Esophagus squamous epithelium (tissue), 5 donors: ENCODE results near the gene TMCO4. TPM values are rescaled to one million over a fixed set of nuclear protein-coding genes. Genes with fewer than 3 reads are reported as not detected.

Experiments used
- DNase-seq: peaks from one replicate; lab custom pipeline; 2025; lab: John Stamatoyannopoulos, UW
- H3K27ac ChIP-seq, 4 donors: fragments of 200-600 bp; sonication (generic); one replicate each; pipeline ENCODE4 v1.5.1; 2016 to 2019; ENCODE audit warnings: mild to moderate bottlenecking in 1 of 4
- H3K27me3 ChIP-seq, 4 donors: fragments of 200-600 bp; sonication (generic); 1 replicate in 3 of 4; 2 replicates in 1 of 4; pipeline versions ENCODE4 v1.5.1 to v1.6.0; 2017 to 2021; ENCODE audit warnings: antibody characterized with exemption in 1 of 4
- H3K36me3 ChIP-seq, 3 donors: fragments of 200-600 bp; sonication (generic); one replicate each; pipeline ENCODE4 v1.5.1; 2016 to 2019
- H3K4me1 ChIP-seq, 3 donors: fragments of 200-600 bp; sonication (generic); one replicate each; pipeline ENCODE4 v1.5.1; 2017 to 2019
- H3K4me3 ChIP-seq, 4 donors: fragments of 200-600 bp; sonication (generic); 1 replicate in 3 of 4; 2 replicates in 1 of 4; pipeline ENCODE4 v1.5.1; 2016 to 2019; ENCODE audit warnings: mild to moderate bottlenecking in 2 of 4, moderate library complexity in 1 of 4
- H3K9me3 ChIP-seq, 3 donors: fragments of 200-600 bp; sonication (generic); one replicate each; pipeline ENCODE4 v1.5.1; 2016 to 2019
- CTCF ChIP-seq, 6 experiments: fragments of 450-650 bp in 4 of 6; fragments of 200-600 bp in 2 of 6; sonication (generic) in 2 of 6; IDR thresholded peaks; one replicate each; pipeline ENCODE4 v1.5.1; 2016 to 2019; ENCODE audit warnings: antibody characterized with exemption in 6 of 6, mild to moderate bottlenecking in 4 of 6, moderate library complexity in 4 of 6
- POLR2A ChIP-seq, 4 donors: fragments of 450-650 bp; IDR thresholded peaks; one replicate each; pipeline ENCODE4 v1.6.1; 2017; ENCODE audit warnings: antibody characterized with exemption in 4 of 4, mild to moderate bottlenecking in 4 of 4, moderate library complexity in 3 of 4
- WGBS, 2 donors: methylation state at CpG; one replicate each; pipeline ENCODE4 v1.1.5; 2018; 5-methylcytosine and 5-hydroxymethylcytosine counted together
- intact Hi-C: fragments of 100-400 bp; cut with DNase I; formaldehyde crosslinking; loops from one replicate; pipeline ENCODE4 v1.15.0; 2022
- total RNA-seq, 4 donors: library from RNA; depleted of rRNA; stranded (reverse); fragments of >200 nt; gene quantifications; one replicate each; pipeline ENCODE4 v1.1.0, GENCODE V29; 2016
- donor health status: DM: yes; HTN: yes; CAD: no.

The TMCO4 gene
- total RNA-seq, 4 donors from 2014 or later = 13.0 to 28.8 (median 21.2) TPM

- TF ChIP-seq CTCF (IDR thresholded peaks at IDR 0.05) (no peak), POLR2A (IDR thresholded peaks at IDR 0.05) (no peak)
- intact Hi-C loops = no loop called here
- 79 to 87% methylated on average over 8 of the region's 8 CpGs for WGBS, 2 donors
- no peak overlapping the region for H3K27ac ChIP-seq
- no peak for DNase-seq
- peaks cover 0 to 37% (median 0%) of the 10 kb centered on the region in 3 donors for H3K36me3 ChIP-seq
- no peaks in the 10 kb centered on the region for H3K9me3 ChIP-seq
- H3K27me3 ChIP-seq = no peaks in the 10 kb centered on the region
- no peak overlapping the region for H3K4me3 ChIP-seq
- peaks cover 0 to 13% (median 10%) of the 10 kb centered on the region in 3 donors for H3K4me1 ChIP-seq
These were observed 91.1 kb downstream of the TMCO4 start for GRCh38 chr1:19708567-19709110.

DNA sequence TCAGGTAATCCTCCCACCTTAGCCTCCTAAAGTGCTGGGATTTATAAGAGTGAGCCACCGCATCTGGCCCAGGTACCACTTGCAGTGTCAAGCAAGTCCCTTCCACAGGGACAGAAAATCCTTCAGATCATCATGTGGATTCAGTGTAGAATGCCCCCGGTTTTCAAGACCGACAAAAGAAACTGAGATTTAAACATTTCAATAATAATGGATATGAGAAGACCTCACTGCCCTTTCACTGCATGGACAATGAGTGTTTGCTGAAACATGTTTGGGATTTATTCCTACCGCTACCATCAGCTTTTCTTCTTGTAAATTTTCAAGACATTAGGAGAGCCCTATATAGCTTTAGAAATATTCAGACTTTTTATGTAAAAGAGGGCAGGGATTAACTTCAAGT is 93.6 kb downstream of the TMCO4 start:
- Histone ChIP-seq H3K36me3 (peaks cover 0 to 19% (median 0%) of the 10 kb centered on the region in 3 donors), H3K4me3 (no peak overlapping the region), H3K27me3 (no peaks in the 10 kb centered on the region), H3K9me3 (no peaks in the 10 kb centered on the region), H3K4me1 (peaks cover 0 to 14% (median 10%) of the 10 kb centered on the region in 3 donors), H3K27ac (no peak overlapping the region)
- no peak for TF ChIP-seq CTCF (IDR thresholded peaks at IDR 0.05)
- no peak for TF ChIP-seq POLR2A (IDR thresholded peaks at IDR 0.05)
- no peak for DNase-seq
- 71 to 76% methylated on average over 4 of the region's 4 CpGs for WGBS, 2 donors
- intact Hi-C loops = no loop called here

DNA sequence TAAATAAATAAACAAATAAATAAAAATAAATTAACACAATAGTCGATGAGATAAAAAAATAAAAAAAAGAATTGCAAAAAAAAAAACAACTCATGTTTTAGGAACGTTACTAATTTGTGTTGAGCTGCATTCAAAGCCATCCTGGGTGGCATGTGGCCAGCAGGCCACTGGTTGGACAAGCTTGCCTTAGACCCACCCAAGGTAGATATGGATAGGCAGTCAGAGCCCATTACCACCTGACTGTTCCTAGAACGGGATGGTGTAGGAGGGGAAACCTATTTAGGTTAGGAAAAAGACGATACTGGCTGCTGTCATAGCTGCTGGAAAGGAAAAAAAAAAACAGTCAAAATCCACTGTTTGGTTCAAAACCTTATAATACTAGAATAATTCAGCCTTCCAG is 94.3 kb downstream of the TMCO4 start:
- no peak for DNase-seq
- Histone ChIP-seq H3K36me3 (peaks cover 0 to 24% (median 0%) of the 10 kb centered on the region in 3 donors), H3K4me3 (no peak overlapping the region), H3K9me3 (no peaks in the 10 kb centered on the region), H3K27ac (no peak overlapping the region), H3K27me3 (no peaks in the 10 kb centered on the region), H3K4me1 (peaks cover 0 to 14% (median 10%) of the 10 kb centered on the region in 3 donors)
- TF ChIP-seq POLR2A (IDR thresholded peaks at IDR 0.05) (no peak), CTCF (IDR thresholded peaks at IDR 0.05) (no peak)
- intact Hi-C loops = no loop called here
- 75 to 79% methylated on average over 4 of the region's 4 CpGs for WGBS, 2 donors

GRCh38 chr1:19704247-19705113 is 95.2 kb downstream of the TMCO4 start:
- Histone ChIP-seq H3K4me3 (no peak overlapping the region), H3K4me1 (peaks cover 0 to 14% (median 10%) of the 10 kb centered on the region in 3 donors), H3K27ac (peak overlapping the region in 3 of 4 donors; percentile 9 to 63 (median 32)), H3K9me3 (no peaks in the 10 kb centered on the region), H3K27me3 (no peaks in the 10 kb centered on the region), H3K36me3 (peaks cover 0 to 33% (median 0%) of the 10 kb centered on the region in 3 donors)
- DNase-seq = no peak
- intact Hi-C loops = no loop called here
- TF ChIP-seq CTCF (IDR thresholded peaks at IDR 0.05) (peak; percentile 78 to 93 (median 88)), POLR2A (IDR thresholded peaks at IDR 0.05) (no peak)
- WGBS, 2 donors = 20 to 38% methylated on average over 11 to 12 of the region's 19 CpGs

- DNase-seq = no peak
- WGBS, 2 donors = 87 to 90% methylated on average over 3 of the region's 3 CpGs
- intact Hi-C loops = no loop called here
These were observed 96.4 kb downstream of the TMCO4 start for GRCh38 chr1:19703280-19703679.

More at GRCh38 chr1:19703280-19703679, 96.4 kb downstream of the TMCO4 start:
- Histone ChIP-seq H3K4me1 (peaks cover 0 to 14% (median 10%) of the 10 kb centered on the region in 3 donors), H3K27me3 (no peaks in the 10 kb centered on the region), H3K27ac (no peak overlapping the region), H3K9me3 (no peaks in the 10 kb centered on the region), H3K4me3 (no peak overlapping the region), H3K36me3 (peaks cover 0 to 36% (median 0%) of the 10 kb centered on the region in 3 donors)
- TF ChIP-seq CTCF (IDR thresholded peaks at IDR 0.05) (no peak), POLR2A (IDR thresholded peaks at IDR 0.05) (no peak)
